ENCODE data around the gene EXT2. TPM values are rescaled to one million over a fixed set of nuclear protein-coding genes. Genes with fewer than 3 reads are reported as not detected.

Gene EXT2
- total and polyA plus RNA-seq, 11 donors, result 12.6 to 41.9 (median 31.9) TPM

- Histone ChIP-seq H3K4me1 (peaks cover 0 to 14% (median 0%) of the 10 kb centered on the region in 12 donors), H3K27me3 (no peaks in the 10 kb centered on the region), H3K36me3 (no peaks in the 10 kb centered on the region), H3K9me3 (no peaks in the 10 kb centered on the region), H3K4me3 (no peak overlapping the region), H3K27ac (no peak overlapping the region)
- WGBS, 4 donors, result 59 to 87% (median 76%) methylated on average over 2 of the region's 2 CpGs
- DNase-seq (no peak), ATAC-seq (no peak)
- intact Hi-C loops (cut with DNase I), result no loop called here
- TF ChIP-seq CTCF (IDR thresholded peaks at IDR 0.05) (no peak), POLR2A (IDR thresholded peaks at IDR 0.05) (no peak)
Observed at GRCh38 chr11:44226490-44226889, 131.0 kb downstream of the EXT2 start.

GRCh38 chr11:44226945-44227344 lies 131.5 kb downstream of the EXT2 start:
- intact Hi-C loops (cut with DNase I), result no loop called here

DNA sequence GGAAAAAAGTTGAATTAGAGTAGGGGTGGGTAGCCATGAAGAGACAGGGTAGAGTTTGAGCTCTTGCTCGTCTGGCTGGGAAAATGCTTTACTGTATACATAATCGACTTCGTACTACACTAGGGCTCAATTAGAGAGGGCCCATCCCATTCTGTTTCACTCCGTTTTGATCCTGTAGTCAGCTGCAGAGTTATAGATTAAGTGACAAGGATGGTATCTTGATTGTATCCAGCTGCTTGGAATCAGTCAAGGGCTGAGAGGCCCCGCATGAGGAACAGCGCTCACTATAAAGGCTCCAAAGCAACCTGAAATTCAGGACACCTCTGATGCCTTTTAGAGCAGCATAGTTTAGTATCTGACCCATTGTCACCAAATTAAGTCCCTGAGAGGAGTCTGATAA lies 132.9 kb downstream of the EXT2 start:
- Histone ChIP-seq H3K4me1 (peaks cover 0 to 10% (median 0%) of the 10 kb centered on the region in 12 donors), H3K27ac (no peak overlapping the region), H3K36me3 (peaks cover 0 to 11% (median 0%) of the 10 kb centered on the region in 9 donors), H3K27me3 (no peaks in the 10 kb centered on the region), H3K4me3 (no peak overlapping the region), H3K9me3 (no peaks in the 10 kb centered on the region)
- TF ChIP-seq CTCF (IDR thresholded peaks at IDR 0.05) (no peak), POLR2A (IDR thresholded peaks at IDR 0.05) (no peak)
- intact Hi-C loops (cut with DNase I), result no loop called here
- 87 to 91% (median 88%) methylated on average over 6 of the region's 6 CpGs for WGBS, 4 donors
- DNase-seq (no peak), ATAC-seq (no peak)

More at GRCh38 chr11:44226945-44227344, 131.5 kb downstream of the EXT2 start:
- no peak overlapping the region for H3K4me3 ChIP-seq
- no peak for ATAC-seq
- no peak for TF ChIP-seq CTCF (IDR thresholded peaks at IDR 0.05)
- TF ChIP-seq POLR2A (IDR thresholded peaks at IDR 0.05), result no peak
- no peak for DNase-seq
- no peaks in the 10 kb centered on the region for H3K27me3 ChIP-seq
- WGBS, 4 donors, result 57 to 73% (median 66%) methylated on average over 3 to 4 of the region's 4 CpGs
- H3K36me3 ChIP-seq, result peaks cover 0 to under 1% (median 0%) of the 10 kb centered on the region in 9 donors
- H3K9me3 ChIP-seq, result no peaks in the 10 kb centered on the region
- no peak overlapping the region for H3K27ac ChIP-seq
- peaks cover 0 to 10% (median 0%) of the 10 kb centered on the region in 12 donors for H3K4me1 ChIP-seq

DNA sequence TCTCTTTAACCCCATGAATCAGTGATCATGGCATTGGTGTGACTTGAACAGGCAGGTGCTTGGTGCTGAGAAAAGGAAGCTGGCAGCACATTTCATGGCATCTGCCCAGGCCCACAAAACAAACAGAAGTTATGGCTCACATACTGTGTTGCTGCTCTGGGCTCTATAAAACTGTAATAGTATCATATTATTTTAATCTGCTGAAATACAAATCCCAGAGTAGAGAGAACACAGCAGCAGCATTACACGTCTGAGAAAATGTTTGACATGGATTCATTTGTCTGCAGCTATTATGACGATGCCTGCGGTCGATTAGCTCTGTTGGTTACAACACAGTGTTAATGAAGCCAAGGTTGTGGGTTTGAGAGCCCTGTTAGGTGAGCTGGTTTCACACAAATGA lies 133.6 kb downstream of the EXT2 start:
- intact Hi-C loops (cut with DNase I), result no loop called here
- DNase-seq (no peak), ATAC-seq (no peak)
- peaks cover 0 to 17% (median 0%) of the 10 kb centered on the region in 9 donors for H3K36me3 ChIP-seq
- WGBS, 4 donors, result 85 to 97% (median 95%) methylated on average over 4 of the region's 4 CpGs
- TF ChIP-seq POLR2A (IDR thresholded peaks at IDR 0.05) (no peak), CTCF (IDR thresholded peaks at IDR 0.05) (no peak)
- H3K27me3 ChIP-seq, result no peaks in the 10 kb centered on the region
- no peak overlapping the region for H3K27ac ChIP-seq
- H3K9me3 ChIP-seq, result no peaks in the 10 kb centered on the region
- H3K4me3 ChIP-seq, result no peak overlapping the region
- peaks cover 0 to 10% (median 0%) of the 10 kb centered on the region in 12 donors for H3K4me1 ChIP-seq
